Peyer's patch (tissue), 4 donors: Measurements from ENCODE around the gene GLDN. TPM values are rescaled to one million over a fixed set of nuclear protein-coding genes. Genes with fewer than 3 reads are reported as not detected.

Source experiments
- DNase-seq, 3 donors: peaks; one replicate each; pipeline ENCODE4 v3.0.0-alpha.2; 2017 to 2019
- H3K27ac ChIP-seq, 4 donors: fragments of 200-600 bp; sonication (generic); one replicate each; pipeline ENCODE4 v1.5.1; 2016 to 2019
- H3K27me3 ChIP-seq, 2 donors: fragments of 200-600 bp; sonication (generic); one replicate each; pipeline ENCODE4 v1.5.1; 2019
- H3K36me3 ChIP-seq, 3 donors: fragments of 200-600 bp; sonication (generic); one replicate each; pipeline ENCODE4 v1.5.1; 2016 to 2019
- H3K4me1 ChIP-seq, 4 donors: fragments of 200-600 bp; sonication (generic); one replicate each; pipeline ENCODE4 v1.5.1; 2016 to 2019
- H3K4me3 ChIP-seq, 4 donors: fragments of 200-600 bp; sonication (generic); 1 replicate in 3 of 4; 2 replicates in 1 of 4; pipeline ENCODE4 v1.5.1; 2016 to 2019; ENCODE audit warnings: mild to moderate bottlenecking in 1 of 4
- H3K9me3 ChIP-seq, 4 donors: fragments of 200-600 bp; sonication (generic); one replicate each; pipeline ENCODE4 v1.5.1; 2016 to 2019; ENCODE audit warnings: mild to moderate bottlenecking in 1 of 4
- POLR2A ChIP-seq, 2 donors: fragments of 450-650 bp; IDR thresholded peaks; one replicate each; pipeline ENCODE4 v1.5.1; 2017; ENCODE audit warnings: antibody characterized with exemption in 2 of 2, mild to moderate bottlenecking in 2 of 2, moderate library complexity in 2 of 2
- total RNA-seq, 4 donors: library from RNA; depleted of rRNA; stranded (reverse); fragments of >200 nt; gene quantifications; one replicate each; pipeline ENCODE4 v1.1.0, GENCODE V29; 2016
- TF ChIP-seq, protein P1 (sequence below), 6 experiments: fragments of 450-650 bp in 4 of 6; fragments of 200-600 bp in 2 of 6; sonication (generic) in 1 of 6; IDR thresholded peaks; one replicate each; pipeline ENCODE4 v1.5.1; 2017 to 2019; ENCODE audit warnings: antibody characterized with exemption in 6 of 6, mild to moderate bottlenecking in 3 of 6, moderate library complexity in 1 of 6

The GLDN gene
- total RNA-seq, 4 donors from 2014 or later = 0.13 to 0.18 TPM; not detected in 2

DNA sequence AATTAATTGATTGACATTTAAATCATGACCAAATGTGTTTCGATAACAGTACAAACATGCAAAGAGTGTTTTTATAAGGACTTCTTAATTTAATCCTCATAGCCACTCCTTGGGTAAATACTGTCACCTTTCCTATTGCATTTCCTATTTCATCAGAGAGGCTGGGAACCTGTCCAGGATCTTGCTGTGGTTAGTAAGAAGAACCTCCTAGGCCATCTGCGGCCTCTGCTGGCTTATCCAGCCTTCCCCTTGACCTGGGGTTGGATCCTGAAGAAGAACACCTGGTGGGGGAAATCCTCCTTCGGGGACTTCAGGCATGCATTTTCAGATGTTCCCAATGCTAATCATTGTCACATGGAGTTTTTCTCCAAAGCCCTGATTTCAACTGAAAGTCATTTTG lies 25.5 kb downstream of the GLDN start:
- peak in 1 of 3 donors; percentile 50 for DNase-seq
- no peak for TF ChIP-seq POLR2A (IDR thresholded peaks at IDR 0.05)
- TF ChIP-seq, protein P1, sequence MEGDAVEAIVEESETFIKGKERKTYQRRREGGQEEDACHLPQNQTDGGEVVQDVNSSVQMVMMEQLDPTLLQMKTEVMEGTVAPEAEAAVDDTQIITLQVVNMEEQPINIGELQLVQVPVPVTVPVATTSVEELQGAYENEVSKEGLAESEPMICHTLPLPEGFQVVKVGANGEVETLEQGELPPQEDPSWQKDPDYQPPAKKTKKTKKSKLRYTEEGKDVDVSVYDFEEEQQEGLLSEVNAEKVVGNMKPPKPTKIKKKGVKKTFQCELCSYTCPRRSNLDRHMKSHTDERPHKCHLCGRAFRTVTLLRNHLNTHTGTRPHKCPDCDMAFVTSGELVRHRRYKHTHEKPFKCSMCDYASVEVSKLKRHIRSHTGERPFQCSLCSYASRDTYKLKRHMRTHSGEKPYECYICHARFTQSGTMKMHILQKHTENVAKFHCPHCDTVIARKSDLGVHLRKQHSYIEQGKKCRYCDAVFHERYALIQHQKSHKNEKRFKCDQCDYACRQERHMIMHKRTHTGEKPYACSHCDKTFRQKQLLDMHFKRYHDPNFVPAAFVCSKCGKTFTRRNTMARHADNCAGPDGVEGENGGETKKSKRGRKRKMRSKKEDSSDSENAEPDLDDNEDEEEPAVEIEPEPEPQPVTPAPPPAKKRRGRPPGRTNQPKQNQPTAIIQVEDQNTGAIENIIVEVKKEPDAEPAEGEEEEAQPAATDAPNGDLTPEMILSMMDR (IDR thresholded peaks at IDR 0.05) = no peak
- no peak overlapping the region for H3K27ac ChIP-seq
- no peaks in the 10 kb centered on the region for H3K4me1 ChIP-seq
- H3K27me3 ChIP-seq = no peaks in the 10 kb centered on the region
- no peak overlapping the region for H3K4me3 ChIP-seq
- no peaks in the 10 kb centered on the region for H3K36me3 ChIP-seq
- H3K9me3 ChIP-seq = no peaks in the 10 kb centered on the region

DNA sequence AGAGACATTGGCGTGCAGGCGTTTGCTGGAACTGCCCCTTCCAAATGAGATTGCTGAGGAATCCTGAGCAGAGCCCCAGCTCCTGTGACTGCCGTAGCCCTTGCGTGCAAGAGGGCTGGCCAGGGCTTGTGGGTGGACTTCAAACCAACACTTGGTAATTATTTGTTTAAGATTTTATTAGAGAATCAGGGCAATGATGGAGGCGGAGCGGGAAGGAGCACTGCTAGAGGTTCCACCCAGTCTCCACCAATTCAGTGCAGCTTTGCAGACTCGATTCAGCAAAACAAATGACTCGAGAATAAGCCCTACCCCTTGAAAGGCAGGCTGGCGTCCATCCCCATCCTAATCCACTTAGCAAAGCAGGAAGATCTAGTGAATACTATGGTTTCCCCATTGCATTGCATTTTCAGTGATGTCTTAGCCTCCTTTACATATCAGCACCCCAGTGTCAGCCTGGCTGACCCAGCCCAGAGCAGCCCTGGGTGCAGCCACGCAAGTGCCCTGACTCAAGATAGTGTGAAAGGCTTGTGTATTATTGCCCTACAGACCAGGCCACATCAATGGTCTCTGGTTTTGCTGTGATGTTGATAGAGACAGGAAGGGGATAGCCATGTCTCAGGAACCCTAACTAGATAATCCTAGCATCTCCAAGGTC lies 26.0 kb downstream of the GLDN start:
- Histone ChIP-seq H3K27ac (no peak overlapping the region), H3K36me3 (no peaks in the 10 kb centered on the region), H3K9me3 (no peaks in the 10 kb centered on the region), H3K4me1 (no peaks in the 10 kb centered on the region), H3K4me3 (no peak overlapping the region), H3K27me3 (no peaks in the 10 kb centered on the region)
- no peak for TF ChIP-seq POLR2A (IDR thresholded peaks at IDR 0.05)
- TF ChIP-seq, protein P1 (IDR thresholded peaks at IDR 0.05) = no peak
- no peak for DNase-seq

DNA sequence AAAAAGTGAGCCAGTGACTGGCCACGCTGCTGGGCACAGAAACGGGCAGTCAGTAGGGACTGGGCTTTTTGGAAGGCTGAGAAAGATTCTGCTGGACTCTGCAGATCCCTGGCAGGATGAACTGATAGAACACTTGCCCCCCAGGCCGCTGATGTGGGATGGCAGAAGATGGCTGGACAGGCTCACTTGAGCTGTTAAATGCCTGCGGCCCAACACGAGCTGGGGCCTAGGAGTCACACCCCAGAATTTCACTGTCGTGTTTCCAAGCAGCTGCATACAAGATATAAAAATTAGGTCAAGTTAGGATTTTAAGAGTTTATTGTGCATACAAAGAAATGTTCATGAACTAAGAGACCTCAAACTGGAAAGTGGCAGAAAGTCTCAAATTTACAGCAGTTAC lies 26.9 kb downstream of the GLDN start:
- DNase-seq = no peak
- Histone ChIP-seq H3K4me1 (no peaks in the 10 kb centered on the region), H3K27ac (no peak overlapping the region), H3K36me3 (no peaks in the 10 kb centered on the region), H3K27me3 (no peaks in the 10 kb centered on the region), H3K4me3 (no peak overlapping the region), H3K9me3 (no peaks in the 10 kb centered on the region)
- no peak for TF ChIP-seq POLR2A (IDR thresholded peaks at IDR 0.05)
- TF ChIP-seq, protein P1 (IDR thresholded peaks at IDR 0.05) = no peak

DNA sequence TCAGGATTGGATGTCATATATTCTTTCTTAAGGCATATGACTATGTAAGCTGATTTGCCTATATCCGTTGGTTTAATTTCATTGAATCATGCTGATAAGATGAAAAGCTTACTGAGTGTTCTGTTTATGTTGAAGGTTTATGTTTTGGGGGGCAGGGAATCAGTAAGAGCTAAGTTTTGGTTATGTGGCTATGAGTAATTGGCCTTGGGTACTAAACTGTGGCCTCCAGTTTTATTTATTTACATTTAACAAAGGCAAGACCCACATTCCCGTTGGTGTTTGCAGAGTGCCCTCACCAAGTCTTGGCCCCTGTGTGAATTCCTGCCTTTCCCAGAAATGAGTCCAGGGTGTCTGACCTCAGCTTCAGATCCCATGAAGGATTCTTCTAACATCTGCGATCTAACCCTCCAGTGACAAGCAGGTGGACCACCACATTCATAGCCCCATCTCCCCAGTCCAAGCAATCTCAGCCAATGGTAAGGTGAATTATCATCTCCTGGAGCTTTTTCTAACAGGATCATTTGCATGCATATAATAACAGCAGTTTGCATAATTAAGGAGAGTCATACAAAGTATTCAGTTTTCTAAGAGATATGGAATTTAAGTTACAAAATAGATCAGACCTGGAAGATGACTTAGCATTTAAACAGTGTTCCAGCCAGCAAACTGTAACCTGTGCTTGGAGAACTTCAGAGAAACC lies 27.4 kb downstream of the GLDN start:
- Histone ChIP-seq H3K4me1 (no peaks in the 10 kb centered on the region), H3K36me3 (no peaks in the 10 kb centered on the region), H3K27ac (no peak overlapping the region), H3K4me3 (no peak overlapping the region), H3K27me3 (no peaks in the 10 kb centered on the region), H3K9me3 (no peaks in the 10 kb centered on the region)
- TF ChIP-seq POLR2A (IDR thresholded peaks at IDR 0.05) = no peak
- TF ChIP-seq, protein P1 (IDR thresholded peaks at IDR 0.05) = no peak
- DNase-seq = no peak

DNA sequence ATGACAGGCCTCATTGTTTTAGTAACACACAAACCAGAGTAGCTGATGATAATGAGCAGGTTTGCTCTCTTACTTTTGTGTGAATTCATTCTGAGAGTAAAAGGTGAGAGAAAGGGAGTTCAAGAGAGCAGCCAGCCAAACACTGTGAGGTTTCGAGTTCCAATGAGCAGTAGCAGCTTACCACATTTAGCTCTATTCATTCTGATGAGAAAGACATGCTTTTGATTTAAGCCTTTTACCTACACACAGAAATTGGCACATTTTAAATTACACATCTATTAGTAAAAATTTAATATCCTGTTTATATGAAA lies 28.0 kb downstream of the GLDN start:
- H3K4me3 ChIP-seq = no peak overlapping the region

More for the DNA sequence above, 28.0 kb downstream of the GLDN start:
- H3K9me3 ChIP-seq = no peaks in the 10 kb centered on the region
- H3K4me1 ChIP-seq = no peaks in the 10 kb centered on the region
- no peak overlapping the region for H3K27ac ChIP-seq
- no peaks in the 10 kb centered on the region for H3K36me3 ChIP-seq
- DNase-seq = no peak
- TF ChIP-seq, protein P1 (IDR thresholded peaks at IDR 0.05) = no peak
- TF ChIP-seq POLR2A (IDR thresholded peaks at IDR 0.05) = no peak
- H3K27me3 ChIP-seq = no peaks in the 10 kb centered on the region
